Endothelial cell of umbilical vein (primary cell): ENCODE results near the gene MT1X. TPM values are rescaled to one million over a fixed set of nuclear protein-coding genes. Genes with fewer than 3 reads are reported as not detected.

Source experiments
- BruUV-seq: library from RNA; stranded (reverse); fragments of 400-500 nt; replicated peaks from 2 replicates; lab custom pipeline; 2021; lab: Mats Ljungman, UMichigan
- CTCF ChIA-PET: fragments of 300-600, 350-600 bp; sonication (Branson Sonifier 250); formaldehyde crosslinking; loops from one replicate; lab custom pipeline; 2021; ENCODE audit warnings: antibody characterized with exemption, inconsistent platforms; lab: Charles Lee
- POLR2A ChIA-PET: fragments of 300-600, 350-600 bp; sonication (Branson Sonifier 250); formaldehyde crosslinking; loops from one replicate; lab custom pipeline; 2021; ENCODE audit warnings: antibody characterized with exemption, inconsistent platforms; lab: Charles Lee
- DNase-seq: peaks from one replicate; pipeline ENCODE4 v3.0.0-alpha.2; 2011; ENCODE audit warnings: low read depth, low spot score
- FAIRE-seq: peaks from 2 replicates; lab custom pipeline; 2011; peaks lifted over from hg19 to GRCh38; lab: Jason Lieb, UNC
- H2AFZ ChIP-seq: 2 replicates; pipeline ENCODE4 v1.6.0; 2012; ENCODE audit warnings: low read depth, low read length, control low read depth, inconsistent platforms
- H3K27ac ChIP-seq: 2 replicates; pipeline ENCODE4 v1.5.1; 2011; ENCODE audit warnings: low read depth, mild to moderate bottlenecking, control low read depth, low read length, moderate library complexity; ENCODE audit not compliant: insufficient read depth
- H3K27me3 ChIP-seq, 2 experiments: 2 replicates each; pipeline versions ENCODE4 v1.6.0 to v1.6.1; 2011; ENCODE audit warnings: low read length in 2 of 2, mixed read lengths in 1 of 2; ENCODE audit not compliant: control insufficient read depth in 2 of 2, insufficient read depth in 2 of 2
- H3K36me3 ChIP-seq, 2 experiments: 2 replicates in 1 of 2; 3 replicates in 1 of 2; pipeline ENCODE4 v1.5.1; 2011; ENCODE audit warnings: low read length in 2 of 2, mild to moderate bottlenecking in 1 of 2, moderate library complexity in 1 of 2; ENCODE audit not compliant: control insufficient read depth in 2 of 2, insufficient read depth in 2 of 2; ENCODE audit errors: extremely low read depth in 1 of 2
- H3K4me1 ChIP-seq: 3 replicates; pipeline ENCODE4 v1.5.1; 2011; ENCODE audit warnings: mild to moderate bottlenecking, low read length; ENCODE audit not compliant: control insufficient read depth, insufficient read depth; ENCODE audit errors: extremely low read depth
- H3K4me2 ChIP-seq: 2 replicates; pipeline ENCODE4 v1.6.1; 2011; ENCODE audit warnings: low read length, control low read depth, mixed read lengths; ENCODE audit not compliant: insufficient read depth
- H3K4me3 ChIP-seq, 3 experiments: fragments of 200-600 bp in 1 of 3; sonication (generic), shearing (Covaris generic) in 1 of 3; replicated peaks in 1 of 3; 2 replicates each; pipeline ENCODE4 v1.5.1; 2011 to 2016; ENCODE audit warnings: control low read depth in 3 of 3, low read length in 3 of 3, mild to moderate bottlenecking in 2 of 3, inconsistent platforms in 1 of 3, low read depth in 1 of 3, moderate library complexity in 1 of 3; ENCODE audit not compliant: insufficient read depth in 1 of 3
- H3K79me2 ChIP-seq: 2 replicates; pipeline ENCODE4 v1.6.0; 2012; ENCODE audit warnings: low read length, inconsistent platforms; ENCODE audit not compliant: control insufficient read depth, insufficient read depth
- H3K9ac ChIP-seq: replicated peaks from 2 replicates; pipeline ENCODE3; 2011; ENCODE audit warnings: low read length, control low read depth; ENCODE audit not compliant: insufficient read depth; ENCODE audit errors: extremely low read depth
- H3K9me1 ChIP-seq: replicated peaks from 3 replicates; pipeline ENCODE4 v1.6.0; 2011; ENCODE audit warnings: mild to moderate bottlenecking, low read length; ENCODE audit not compliant: control insufficient read depth, insufficient read depth; ENCODE audit errors: extremely low read depth
- H3K9me3 ChIP-seq: replicated peaks from 2 replicates; pipeline ENCODE4 v1.5.1; 2012; ENCODE audit warnings: low read length, inconsistent platforms; ENCODE audit not compliant: control insufficient read depth, insufficient read depth
- H4K20me1 ChIP-seq: replicated peaks from 2 replicates; pipeline ENCODE3; 2011; ENCODE audit warnings: mild to moderate bottlenecking, low read length; ENCODE audit not compliant: control insufficient read depth, insufficient read depth; ENCODE audit errors: extremely low read depth
- EZH2 ChIP-seq: IDR thresholded peaks from 2 replicates; pipeline ENCODE4 v1.6.1; 2012; ENCODE audit warnings: borderline replicate concordance, low read depth, mild to moderate bottlenecking, moderate library complexity, low read length, inconsistent platforms; ENCODE audit not compliant: severe bottlenecking
- FOS ChIP-seq: IDR thresholded peaks from 2 replicates; pipeline ENCODE4 v1.6.1; 2011; ENCODE audit warnings: mild to moderate bottlenecking, low read length, moderate library complexity, borderline replicate concordance; ENCODE audit not compliant: insufficient read depth
- GATA2 ChIP-seq: IDR thresholded peaks from 2 replicates; pipeline ENCODE4 v1.7.0; 2011; ENCODE audit warnings: low read depth, mild to moderate bottlenecking, moderate library complexity, mixed read lengths, low read length; ENCODE audit not compliant: insufficient read length, insufficient read depth
- JUN ChIP-seq: IDR thresholded peaks from 2 replicates; pipeline ENCODE4 v1.6.1; 2011; ENCODE audit warnings: borderline replicate concordance, low read depth; ENCODE audit not compliant: insufficient read length, insufficient read depth
- MYC ChIP-seq: IDR thresholded peaks from one replicate; pipeline ENCODE4 v1.6.1; 2011; ENCODE audit warnings: mild to moderate bottlenecking, low read depth, low read length
- POLR2A ChIP-seq: IDR thresholded peaks from 2 replicates; pipeline ENCODE4 v1.6.1; 2012; ENCODE audit warnings: low read depth, mild to moderate bottlenecking, control low read depth, low read length
- POLR2AphosphoS5 ChIP-seq: IDR thresholded peaks from 2 replicates; pipeline ENCODE4 v1.6.1; 2012; ENCODE audit warnings: low read depth, mild to moderate bottlenecking, control low read depth, low read length, moderate library complexity; ENCODE audit not compliant: insufficient read depth
- dilution Hi-C: fragments of 300-500 bp; cut with MboI; formaldehyde crosslinking; loops from one replicate; pipeline ENCODE4 v1.15.0; 2019; ENCODE audit warnings: low sequenced_read_pairs; ENCODE audit not compliant: extremely low pct_ligation_motif_present
- intact Hi-C: fragments of 100-400 bp; cut with micrococcal nuclease; formaldehyde crosslinking; loops from one replicate; pipeline ENCODE4 v1.10.0; 2022
- polyA plus RNA-seq, 4 experiments: library from polyadenylated mRNA; depleted of rRNA in 3 of 4; stranded (reverse) in 3 of 4; unstranded in 1 of 4; fragments of >200 nt; gene quantifications; 2 replicates each; pipeline versions ENCODE4 v1.2.1 to v1.2.3, GENCODE V29; 2011 to 2012; ENCODE audit warnings: missing spikeins in 1 of 4
- total RNA-seq: library from RNA; stranded (reverse); gene quantifications from 2 replicates; pipeline ENCODE4 v1.2.3, GENCODE V29; 2021
- TF ChIP-seq, protein P1 (sequence below): IDR thresholded peaks from 2 replicates; pipeline ENCODE4 v1.6.1; 2011; ENCODE audit not compliant: insufficient read depth, insufficient read length
- TF ChIP-seq, protein P2 (sequence below), 2 donors: IDR thresholded peaks; 1 replicate in 1 of 2; 2 replicates in 1 of 2; pipeline ENCODE4 v1.5.1; 2011; ENCODE audit warnings: low read length in 2 of 2, mild to moderate bottlenecking in 2 of 2, moderate library complexity in 2 of 2, control low read depth in 1 of 2, inconsistent platforms in 1 of 2, low read depth in 1 of 2; ENCODE audit not compliant: insufficient read depth in 1 of 2; ENCODE audit errors: extremely low read depth in 1 of 2

Gene MT1X
- total and polyA plus RNA-seq, 2 donors (not counting 3 experiments of a cell fraction or from before 2014, with no cell fraction given), result 15.6 to 46.7 TPM

DNA sequence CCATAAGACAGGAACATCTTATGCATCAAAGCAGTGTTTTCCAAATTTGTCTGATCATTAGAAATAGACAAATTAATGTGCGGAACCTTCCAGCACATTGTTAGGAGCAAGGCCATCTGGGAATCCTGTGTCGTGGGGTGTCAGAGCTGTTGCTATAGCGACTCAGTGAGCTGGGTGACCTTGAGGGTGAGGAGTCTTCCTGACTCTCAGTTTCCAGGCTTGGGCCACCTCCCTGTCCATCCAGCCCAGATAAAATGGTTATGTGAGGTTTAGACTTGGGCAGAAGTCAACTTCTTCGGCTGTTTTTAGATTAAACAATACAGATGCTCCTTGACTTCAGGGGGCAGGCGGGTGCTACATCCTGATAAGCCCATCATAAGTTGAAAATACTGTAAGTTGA is 20.6 kb downstream of the MT1X start:
- dilution Hi-C loops (no loop called here), intact Hi-C loops (loop anchor here (1.0 to 10.0 kb wide), 7 partner anchors 29 to 388 kb away; no protein-coding TSS in a partner anchor)
- Histone ChIP-seq H3K4me2 (no peak overlapping the region), H2AFZ (no peak overlapping the region), H3K36me3 (no peaks in the 10 kb centered on the region), H3K9me3 (no peaks in the 10 kb centered on the region), H3K4me3 (no peak overlapping the region), H4K20me1 (no peaks in the 10 kb centered on the region), H3K9ac (no peak overlapping the region), H3K27me3 (no peaks in the 10 kb centered on the region), H3K9me1 (no peaks in the 10 kb centered on the region), H3K27ac (no peak overlapping the region), H3K79me2 (no peaks in the 10 kb centered on the region), H3K4me1 (no peaks in the 10 kb centered on the region)
- CTCF ChIA-PET, result interaction anchor here (1.3 to 4.3 kb wide), 21 partner anchors 16 to 346 kb away, joined by 3 to 142 read pairs (median 11); partner anchors contain the start of gene MT1X
- POLR2A ChIA-PET, result interaction anchor here (0.7 to 0.8 kb wide), 2 partner anchors 40 to 77 kb away, joined by 3 read pairs; partner anchors contain the start of gene MT1E
- DNase-seq (no peak), FAIRE-seq (no peak)
- no TSS peak for BruUV-seq
- TF ChIP-seq POLR2A (no peak), FOS (no peak), POLR2AphosphoS5 (no peak), EZH2 (no peak), GATA2 (no peak), MYC (no peak), JUN (no peak)
- TF ChIP-seq, protein P1, sequence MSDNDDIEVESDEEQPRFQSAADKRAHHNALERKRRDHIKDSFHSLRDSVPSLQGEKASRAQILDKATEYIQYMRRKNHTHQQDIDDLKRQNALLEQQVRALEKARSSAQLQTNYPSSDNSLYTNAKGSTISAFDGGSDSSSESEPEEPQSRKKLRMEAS, result no peak
- TF ChIP-seq, protein P2, sequence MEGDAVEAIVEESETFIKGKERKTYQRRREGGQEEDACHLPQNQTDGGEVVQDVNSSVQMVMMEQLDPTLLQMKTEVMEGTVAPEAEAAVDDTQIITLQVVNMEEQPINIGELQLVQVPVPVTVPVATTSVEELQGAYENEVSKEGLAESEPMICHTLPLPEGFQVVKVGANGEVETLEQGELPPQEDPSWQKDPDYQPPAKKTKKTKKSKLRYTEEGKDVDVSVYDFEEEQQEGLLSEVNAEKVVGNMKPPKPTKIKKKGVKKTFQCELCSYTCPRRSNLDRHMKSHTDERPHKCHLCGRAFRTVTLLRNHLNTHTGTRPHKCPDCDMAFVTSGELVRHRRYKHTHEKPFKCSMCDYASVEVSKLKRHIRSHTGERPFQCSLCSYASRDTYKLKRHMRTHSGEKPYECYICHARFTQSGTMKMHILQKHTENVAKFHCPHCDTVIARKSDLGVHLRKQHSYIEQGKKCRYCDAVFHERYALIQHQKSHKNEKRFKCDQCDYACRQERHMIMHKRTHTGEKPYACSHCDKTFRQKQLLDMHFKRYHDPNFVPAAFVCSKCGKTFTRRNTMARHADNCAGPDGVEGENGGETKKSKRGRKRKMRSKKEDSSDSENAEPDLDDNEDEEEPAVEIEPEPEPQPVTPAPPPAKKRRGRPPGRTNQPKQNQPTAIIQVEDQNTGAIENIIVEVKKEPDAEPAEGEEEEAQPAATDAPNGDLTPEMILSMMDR (IDR thresholded peaks at IDR 0.05; ENCODE audit: extremely low read depth in 1 of 2, insufficient read depth in 1 of 2, low read depth in 1 of 2, low read length in 2 of 2), result no peak
